ENCODE measurements around the gene CBLN3.

The CBLN3 gene

DNA sequence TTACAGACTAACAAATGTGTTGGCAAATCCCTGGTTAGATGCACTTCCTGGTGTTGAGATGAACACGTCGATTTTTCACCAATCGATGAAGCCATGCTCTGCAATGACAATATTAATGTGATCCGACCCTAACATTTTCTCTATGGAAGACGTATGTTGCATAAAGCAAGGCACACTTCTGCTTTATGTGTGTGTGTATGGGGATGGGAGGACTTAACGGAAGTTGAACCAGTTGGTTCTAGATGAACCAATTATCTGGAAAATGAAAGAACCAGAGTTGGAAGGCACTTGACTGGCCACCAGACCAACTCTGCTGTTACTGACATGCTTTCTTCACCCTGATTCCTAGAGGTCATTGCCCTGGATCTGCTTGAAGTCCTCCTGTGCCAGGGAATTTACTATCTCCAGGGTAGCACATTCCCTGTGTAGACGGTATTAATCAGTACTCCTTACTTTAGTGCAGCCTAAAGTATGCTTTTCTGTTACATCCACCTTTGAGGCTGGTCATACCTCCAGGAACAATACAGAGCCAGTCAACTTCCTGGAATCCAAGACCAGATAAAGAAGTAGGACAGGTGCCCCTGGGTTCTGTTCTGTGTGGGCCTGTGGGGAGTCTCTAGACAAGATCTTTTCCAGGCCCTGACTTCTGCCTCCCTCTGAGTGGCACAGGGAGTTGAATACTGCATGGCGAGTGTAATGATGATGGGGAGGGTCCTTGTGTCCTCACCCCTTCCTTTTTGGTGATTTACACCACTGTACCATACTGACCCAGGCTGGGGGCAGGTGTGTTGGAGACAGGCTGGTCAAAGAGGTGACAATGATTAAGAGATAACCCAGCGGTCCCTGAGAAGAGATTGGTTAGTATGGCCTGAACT is 9.0 kb upstream of the CBLN3 start:
- DNase-seq = no peak

DNA sequence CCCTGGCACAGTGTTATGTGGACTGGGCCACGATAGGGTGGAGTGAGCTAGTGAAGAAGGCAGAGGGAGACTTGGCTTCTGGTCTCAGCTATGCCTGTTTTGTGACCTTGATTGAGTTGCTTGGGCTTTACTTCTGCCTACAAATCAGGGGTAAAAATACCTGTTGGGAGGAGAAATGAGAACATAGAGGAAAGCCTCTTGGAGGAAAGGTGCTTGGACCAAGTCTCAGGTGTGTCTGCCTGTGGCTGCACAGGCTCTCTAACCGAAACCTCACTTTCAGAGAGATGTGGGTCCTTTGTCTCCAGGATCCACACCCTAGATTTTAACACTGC is 8.2 kb upstream of the CBLN3 start:
- DNase-seq = no peak

DNA sequence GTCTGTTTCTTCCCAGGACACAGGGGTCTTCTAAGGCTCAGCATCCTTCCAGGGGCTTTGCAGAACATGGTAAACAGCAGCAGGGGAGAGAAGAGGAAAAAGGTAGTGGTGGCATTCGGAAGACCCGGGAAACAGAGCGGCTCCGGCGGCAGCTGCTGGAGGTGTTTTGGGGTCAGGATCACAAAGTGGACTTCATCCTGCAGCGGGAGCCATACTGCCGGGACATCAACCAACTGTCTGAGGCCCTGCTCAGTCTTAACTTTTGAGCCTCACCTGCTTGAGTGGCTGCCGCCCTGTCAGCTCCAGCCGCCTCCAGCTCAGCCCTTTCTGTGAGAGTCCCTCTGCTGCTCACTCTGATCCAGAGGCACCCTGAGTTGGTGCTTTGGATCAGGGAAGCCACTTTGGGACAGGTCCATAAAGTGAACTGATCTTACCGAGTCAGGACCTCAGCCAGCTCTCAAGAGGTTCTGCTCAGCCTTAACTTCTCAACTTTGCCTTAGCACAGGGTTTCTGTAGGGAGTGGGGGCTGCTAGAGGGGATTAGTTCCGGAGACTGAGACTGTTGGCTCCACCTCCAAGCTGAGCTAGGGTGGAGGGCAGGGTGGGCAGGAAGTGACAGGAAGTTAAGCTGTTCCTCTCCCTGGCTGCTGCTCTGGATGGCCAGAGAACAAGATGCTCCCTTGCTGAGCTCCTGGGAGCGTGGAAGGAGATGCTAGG is 7.7 kb upstream of the CBLN3 start:
- no peak for DNase-seq

DNA sequence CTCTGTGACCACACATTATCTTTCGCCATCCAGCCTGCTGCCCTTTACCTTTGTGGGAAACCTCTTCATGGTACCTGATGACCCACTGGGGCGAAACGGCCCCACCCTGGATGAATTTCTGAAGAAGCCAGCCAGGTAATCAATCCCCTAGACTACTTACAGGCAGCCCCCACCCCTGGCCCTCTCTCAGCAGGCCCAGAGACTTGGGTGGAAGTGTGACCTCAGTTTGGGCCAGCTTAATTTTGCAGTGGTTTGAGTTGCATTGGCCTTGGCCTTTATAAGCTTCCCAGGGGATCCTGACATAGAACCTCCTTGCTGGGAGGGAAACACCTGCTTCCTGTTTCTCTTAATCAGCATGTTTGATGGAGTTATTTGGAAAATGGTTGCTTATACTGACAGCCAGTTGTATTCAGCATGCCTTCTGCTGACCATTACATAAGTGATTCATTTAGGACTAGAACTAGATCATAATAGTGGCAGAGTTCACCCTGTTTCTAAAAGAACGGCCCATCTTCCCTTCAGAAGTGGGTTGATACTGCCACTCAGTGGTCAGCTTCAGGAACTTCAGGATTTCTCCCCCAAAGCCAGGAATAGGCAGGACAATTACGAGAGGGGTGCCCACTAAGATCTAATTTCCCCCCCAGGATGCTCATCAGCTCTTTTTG is 7.0 kb upstream of the CBLN3 start:
- peak; percentile 71 for DNase-seq

DNA sequence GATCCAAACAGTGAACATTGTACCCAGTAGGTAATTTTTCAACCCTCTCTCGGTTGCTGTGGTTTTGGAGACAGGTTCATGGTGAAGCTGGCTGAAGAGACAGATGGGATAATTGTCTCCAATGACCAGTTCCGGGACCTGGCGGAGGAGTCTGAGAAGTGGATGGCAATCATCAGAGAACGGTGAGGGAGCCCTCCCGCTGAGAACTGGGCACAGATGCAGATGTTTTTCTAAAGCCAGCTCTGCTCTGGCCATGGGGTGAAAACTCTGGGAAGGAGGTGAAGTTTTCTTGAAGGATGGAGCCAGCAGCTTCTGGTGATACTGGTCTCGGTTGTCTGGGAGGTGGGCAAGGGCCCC is 6.5 kb upstream of the CBLN3 start:
- no peak for DNase-seq

DNA sequence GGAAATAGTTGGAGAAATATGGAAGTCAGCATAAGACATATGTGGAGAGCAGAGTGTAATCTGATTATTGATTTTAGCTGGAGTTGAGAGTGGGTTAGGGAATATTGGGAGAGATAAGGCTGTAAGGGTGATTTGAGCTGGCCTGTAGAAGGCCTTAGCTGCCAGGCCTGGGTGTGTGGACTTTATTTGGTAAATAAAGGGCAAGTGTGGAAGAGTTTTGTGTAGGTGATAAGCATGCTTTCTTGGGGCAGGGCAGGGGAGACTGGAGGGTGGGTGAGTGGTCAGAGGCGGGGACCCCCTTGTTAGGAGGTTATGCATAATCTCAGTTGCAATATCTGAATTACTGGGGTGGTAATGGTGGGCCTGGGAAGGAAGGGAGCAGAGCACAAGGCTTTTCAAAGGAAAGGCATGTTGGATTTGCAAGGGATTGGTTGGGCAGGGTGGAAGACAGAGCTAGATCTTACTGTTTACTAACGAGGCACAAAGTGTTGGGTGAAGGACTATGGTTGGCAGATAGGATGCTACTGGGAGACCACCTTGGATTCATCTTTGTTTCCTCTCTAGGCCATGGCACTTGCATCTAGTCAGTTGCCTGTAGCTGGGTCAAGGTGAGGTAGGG is 5.8 kb upstream of the CBLN3 start:
- no peak for DNase-seq

- DNase-seq = no peak
Measured at GRCh38 chr14:24434676-24435075, 5.2 kb upstream of the CBLN3 start.

GRCh38 chr14:24434036-24434435 is 4.6 kb upstream of the CBLN3 start:
- DNase-seq = no peak

DNA sequence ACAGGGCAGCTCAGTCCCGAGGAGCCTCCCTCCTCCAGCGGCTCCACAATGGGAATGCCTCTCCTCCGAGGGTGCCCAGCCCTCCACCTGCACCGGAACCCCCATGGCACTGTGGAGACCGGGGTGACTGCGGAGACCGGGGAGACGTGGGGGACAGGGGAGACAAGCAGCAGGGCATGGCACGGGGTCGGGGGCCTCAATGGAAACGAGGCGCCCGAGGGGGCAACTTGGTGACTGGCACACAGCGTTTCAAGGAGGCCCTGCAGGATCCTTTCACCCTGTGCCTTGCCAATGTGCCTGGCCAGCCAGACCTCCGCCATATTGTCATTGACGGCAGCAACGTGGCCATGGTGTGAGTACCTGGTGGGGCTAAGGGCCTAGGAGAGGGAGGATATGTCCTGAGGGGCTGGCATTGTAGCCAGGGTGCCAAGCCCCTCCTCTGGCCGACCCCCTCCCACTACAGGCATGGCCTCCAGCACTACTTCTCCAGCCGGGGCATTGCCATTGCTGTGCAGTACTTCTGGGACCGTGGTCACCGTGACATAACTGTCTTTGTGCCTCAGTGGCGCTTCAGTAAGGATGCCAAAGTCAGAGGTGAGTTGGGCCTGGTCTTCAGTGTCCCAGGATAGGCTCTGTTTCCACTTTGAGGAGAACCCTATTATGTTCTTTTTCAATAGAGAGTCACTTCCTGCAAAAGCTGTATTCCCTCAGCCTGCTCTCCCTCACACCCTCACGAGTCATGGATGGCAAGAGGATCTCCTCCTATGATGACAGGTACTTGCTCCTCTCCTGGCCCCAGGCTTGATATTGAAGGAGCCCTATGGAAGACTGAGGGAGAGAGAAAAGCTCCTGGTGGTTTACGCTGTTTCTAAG is 3.0 kb upstream of the CBLN3 start:
- DNase-seq = no peak

- DNase-seq = peak; percentile 96
Measured at GRCh38 chr14:24431569-24432258, 2.2 kb upstream of the CBLN3 start.

GRCh38 chr14:24430682-24431568 is 1.5 kb upstream of the CBLN3 start:
- peak; percentile 84 for DNase-seq

DNA sequence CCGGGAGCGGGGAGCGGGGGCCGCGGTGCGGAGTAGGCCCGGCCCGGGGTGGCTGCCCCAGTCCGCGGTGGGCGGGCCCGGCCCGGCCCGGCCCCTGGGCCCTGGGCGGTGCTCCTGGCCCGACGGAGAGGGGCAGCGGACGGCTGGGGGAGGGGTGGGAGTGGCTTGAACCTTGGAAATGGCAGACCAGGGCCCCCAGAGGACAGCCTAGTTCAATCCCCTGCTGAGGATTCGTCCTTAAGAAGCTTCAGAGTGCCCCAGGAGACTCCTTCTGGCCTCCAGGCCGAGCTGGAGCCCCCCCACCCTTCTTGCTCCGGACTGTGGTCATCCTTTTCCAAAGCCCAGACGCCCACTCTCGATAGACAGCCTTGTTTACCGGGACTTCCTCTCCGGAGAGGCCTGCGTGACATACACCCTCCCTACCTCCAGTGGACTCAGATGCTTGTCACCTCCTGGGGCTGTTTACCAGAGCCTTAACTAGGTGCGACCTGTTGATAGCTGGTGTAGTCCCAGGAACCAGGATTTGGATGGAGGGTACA is 744 bp upstream of the CBLN3 start:
- DNase-seq = peak; percentile 71

DNA sequence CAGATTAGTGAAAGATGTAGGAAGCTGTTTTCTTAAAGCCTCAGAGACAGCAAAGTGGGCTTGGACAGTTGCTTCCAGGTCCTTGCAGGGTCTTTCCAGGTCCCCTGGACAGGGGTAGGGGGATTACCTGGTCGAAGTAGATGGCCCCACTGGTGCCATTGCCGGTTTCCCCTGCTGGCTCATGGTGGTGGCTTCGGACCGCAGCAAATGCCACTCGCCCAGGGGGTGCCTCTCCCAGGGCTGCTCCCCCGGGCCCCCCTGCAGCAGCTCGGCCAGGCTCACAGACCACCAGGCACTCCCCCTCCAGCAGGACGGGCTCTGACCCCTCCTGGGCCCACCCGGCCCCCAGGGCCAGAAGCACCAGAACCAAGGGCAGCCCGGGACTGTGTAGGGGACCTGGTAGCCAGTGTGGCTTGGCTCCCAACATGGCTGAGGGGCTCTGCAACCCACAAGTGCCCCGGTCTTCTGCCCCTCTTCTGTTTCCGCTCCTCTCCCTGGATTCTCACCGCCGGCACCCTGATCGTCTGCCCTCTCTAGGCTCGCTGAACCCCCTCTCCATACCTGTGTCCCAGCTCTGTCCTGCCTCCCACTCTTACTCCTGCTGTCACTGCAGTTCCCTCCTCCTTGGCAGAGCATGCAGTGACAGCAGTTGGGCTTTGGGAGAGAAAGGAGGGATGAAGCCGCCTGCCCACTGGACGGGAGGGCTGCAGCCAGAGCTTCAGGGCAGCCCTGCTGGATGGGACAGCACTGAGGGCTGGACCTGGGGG is 657 bp downstream of the CBLN3 start:
- DNase-seq = no peak

- no peak for DNase-seq
Measured at GRCh38 chr14:24427537-24428508, 1.6 kb downstream of the CBLN3 start.

DNA sequence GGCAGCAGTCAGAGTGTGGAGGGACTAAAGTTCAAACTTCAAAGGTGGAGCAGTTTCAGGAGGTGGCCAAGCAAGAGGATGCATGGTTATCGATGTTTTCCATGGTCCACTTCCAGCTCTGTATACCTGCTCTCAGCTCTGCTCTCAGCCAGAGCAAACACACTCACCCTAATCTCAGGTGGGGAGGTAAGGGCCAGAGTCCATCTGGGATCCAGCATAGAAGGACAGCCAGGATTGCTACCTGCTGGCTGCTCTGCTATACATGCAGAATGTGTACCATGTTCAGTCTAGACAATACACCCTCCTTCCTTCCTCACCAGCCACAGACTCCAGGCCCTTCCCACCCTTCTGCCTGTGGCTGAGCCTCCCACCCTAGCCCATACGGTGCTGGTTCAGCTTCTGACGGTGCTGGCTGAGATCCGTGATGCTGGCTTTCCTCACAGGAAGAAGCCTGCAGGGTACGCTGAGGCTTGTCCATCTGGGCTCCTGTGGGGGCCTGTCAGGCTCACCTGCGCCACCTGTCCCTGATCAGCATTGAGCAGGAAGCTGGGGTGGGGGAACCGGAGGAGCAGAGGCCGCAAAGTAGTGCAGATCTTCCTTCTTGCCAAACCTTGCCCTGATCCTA is 2.4 kb downstream of the CBLN3 start:
- DNase-seq = no peak

- no peak for DNase-seq
Measured at GRCh38 chr14:24426150-24426911, 3.1 kb downstream of the CBLN3 start.

- DNase-seq = peak; percentile 59
Measured at GRCh38 chr14:24425704-24426103, 3.8 kb downstream of the CBLN3 start.

All from activated CD4-positive, alpha-beta T cell treated with anti-CD3 and anti-CD28 coated beads, Interleukin-2, Interleukin-6, amounts not matched to agents 100 ng/mL and 50 ng/mL, durations not matched to agents 16 hours and 8 hours (primary cell).